HAP-1 (cell line): ENCODE data around the gene NAA20.

ENCODE experiments used
- DNase-seq, 2 experiments: peaks; one replicate each; pipeline ENCODE4 v3.0.0-alpha.2; 2016 to 2020; ENCODE audit warnings: low spot score in 2 of 2
- H3K27me3 ChIP-seq: fragments of 250-450 bp; sonication (Bioruptor Pico); 2 replicates; pipeline ENCODE4 v1.5.1; 2020; ENCODE audit warnings: low read depth, mild to moderate bottlenecking, moderate library complexity
- H3K36me3 ChIP-seq: fragments of 250-450 bp; sonication (Bioruptor Pico); replicated peaks from 2 replicates; pipeline ENCODE4 v1.5.1; 2020; ENCODE audit warnings: mild to moderate bottlenecking
- H3K4me1 ChIP-seq: fragments of 250-450 bp; sonication (Bioruptor Pico); 2 replicates; pipeline ENCODE4 v1.5.1; 2020; ENCODE audit warnings: mild to moderate bottlenecking
- H3K4me3 ChIP-seq: fragments of 250-450 bp; sonication (Bioruptor Pico); 2 replicates; pipeline ENCODE4 v1.5.1; 2020; ENCODE audit warnings: mild to moderate bottlenecking, moderate library complexity
- H3K9me3 ChIP-seq: fragments of 250-450 bp; sonication (Bioruptor Pico); 2 replicates; pipeline ENCODE4 v1.5.1; 2020; ENCODE audit warnings: mild to moderate bottlenecking, moderate library complexity
- in situ Hi-C: fragments of 300-500 bp; cut with MboI; formaldehyde crosslinking; loops from 3 replicates; pipeline ENCODE4 v1.14.3; 2020; ENCODE audit warnings: low sequenced_read_pairs, inconsistent platforms, mixed read lengths

Gene NAA20

DNA sequence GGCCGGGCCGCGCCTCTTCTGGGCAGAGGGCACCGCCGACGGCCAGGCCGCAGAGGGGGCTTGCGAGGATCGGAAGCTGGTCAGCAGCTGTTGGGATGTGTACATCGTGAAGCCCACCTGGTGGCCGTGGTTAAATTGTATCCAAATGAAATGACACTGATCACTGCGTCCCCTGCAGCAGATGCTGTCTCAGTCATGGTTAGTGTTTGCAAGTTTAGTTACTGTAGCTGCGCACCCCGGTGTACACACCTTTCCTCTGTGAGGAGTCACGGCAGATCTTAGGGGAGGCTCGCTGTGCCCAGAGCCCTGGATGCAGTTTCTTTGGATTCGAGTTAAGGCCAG lies 653 bp downstream of the NAA20 start:
- peaks cover 18% of the 10 kb centered on the region for H3K36me3 ChIP-seq
- DNase-seq, result no peak
- H3K9me3 ChIP-seq, result no peaks in the 10 kb centered on the region
- H3K4me3 ChIP-seq, result peak overlapping the region; percentile 86
- in situ Hi-C loops, result no loop called here
- peaks cover 14% of the 10 kb centered on the region for H3K4me1 ChIP-seq
- no peaks in the 10 kb centered on the region for H3K27me3 ChIP-seq

- peaks cover 18% of the 10 kb centered on the region for H3K36me3 ChIP-seq
- no peaks in the 10 kb centered on the region for H3K27me3 ChIP-seq
- H3K4me1 ChIP-seq, result peaks cover 14% of the 10 kb centered on the region
- in situ Hi-C loops, result no loop called here
- H3K9me3 ChIP-seq, result no peaks in the 10 kb centered on the region
- peak overlapping the region; percentile 86 for H3K4me3 ChIP-seq
- DNase-seq, result no peak
These were observed 1.2 kb downstream of the NAA20 start for GRCh38 chr20:20018366-20018765.

DNA sequence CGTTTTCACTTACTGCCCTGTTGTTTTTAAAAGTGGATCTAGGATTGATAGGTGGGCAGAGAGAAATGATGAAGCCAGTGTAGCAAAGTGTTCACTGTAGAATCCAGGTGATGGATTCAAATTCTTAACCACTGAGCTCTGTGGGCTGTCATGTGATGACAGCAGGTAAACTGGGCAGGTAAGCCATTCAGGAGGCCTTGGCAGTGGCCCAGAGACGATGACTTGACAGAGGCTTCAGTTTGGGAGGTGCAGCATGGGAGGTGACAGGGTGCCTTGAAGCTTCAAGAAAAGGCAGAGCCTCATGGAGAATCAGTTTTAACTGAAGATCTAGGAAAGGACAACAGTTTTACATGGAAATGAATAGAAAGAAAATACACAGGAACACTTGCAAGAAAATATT lies 2.0 kb downstream of the NAA20 start:
- Histone ChIP-seq H3K4me1 (peaks cover 14% of the 10 kb centered on the region), H3K36me3 (peaks cover 18% of the 10 kb centered on the region), H3K27me3 (no peaks in the 10 kb centered on the region), H3K4me3 (peak overlapping the region; percentile 86; the same call in 1 of the 2 replicates), H3K9me3 (no peaks in the 10 kb centered on the region)
- DNase-seq, result no peak
- in situ Hi-C loops, result no loop called here

DNA sequence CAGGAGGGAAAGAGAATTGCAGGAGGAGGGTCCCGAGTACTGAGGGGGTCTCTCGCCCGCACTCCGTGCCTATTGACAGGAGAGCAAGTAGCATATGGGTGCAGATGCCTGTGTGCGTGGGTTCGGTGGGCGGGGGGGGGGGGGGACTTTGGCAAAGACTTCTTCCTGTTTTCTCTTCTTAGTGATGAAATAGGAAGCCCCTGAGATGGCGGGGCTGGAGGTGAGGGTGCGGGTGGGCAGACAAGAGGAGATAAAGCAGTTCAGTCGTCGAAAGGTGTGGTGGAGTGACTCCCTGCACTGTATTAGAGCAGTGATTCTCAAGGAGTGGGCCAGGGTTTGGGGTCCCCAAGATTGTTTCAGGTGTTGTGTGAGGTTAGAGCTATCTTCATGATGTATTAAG lies 3.7 kb downstream of the NAA20 start:
- DNase-seq, result no peak
- Histone ChIP-seq H3K9me3 (no peaks in the 10 kb centered on the region), H3K36me3 (peaks cover 26% of the 10 kb centered on the region), H3K4me1 (peaks cover 8% of the 10 kb centered on the region), H3K4me3 (no peak overlapping the region), H3K27me3 (no peaks in the 10 kb centered on the region)
- in situ Hi-C loops, result no loop called here

GRCh38 chr20:20021835-20022234 lies 4.7 kb downstream of the NAA20 start:
- H3K4me1 ChIP-seq, result peaks cover 8% of the 10 kb centered on the region
- DNase-seq, result no peak
- H3K9me3 ChIP-seq, result no peaks in the 10 kb centered on the region
- peaks cover 27% of the 10 kb centered on the region for H3K36me3 ChIP-seq
- H3K27me3 ChIP-seq, result no peaks in the 10 kb centered on the region
- in situ Hi-C loops, result no loop called here
- no peak overlapping the region for H3K4me3 ChIP-seq

- Histone ChIP-seq H3K9me3 (no peaks in the 10 kb centered on the region), H3K36me3 (peaks cover 34% of the 10 kb centered on the region), H3K4me3 (no peak overlapping the region), H3K4me1 (peaks cover 8% of the 10 kb centered on the region), H3K27me3 (no peaks in the 10 kb centered on the region)
- no peak for DNase-seq
- in situ Hi-C loops, result no loop called here
These were observed 5.3 kb downstream of the NAA20 start for GRCh38 chr20:20022498-20022897.

- no peak overlapping the region for H3K4me3 ChIP-seq
- DNase-seq, result no peak
- no peaks in the 10 kb centered on the region for H3K9me3 ChIP-seq
- H3K27me3 ChIP-seq, result no peaks in the 10 kb centered on the region
- peaks cover 8% of the 10 kb centered on the region for H3K4me1 ChIP-seq
- in situ Hi-C loops, result no loop called here
- H3K36me3 ChIP-seq, result peaks cover 42% of the 10 kb centered on the region
These were observed 6.2 kb downstream of the NAA20 start for GRCh38 chr20:20023395-20023794.

DNA sequence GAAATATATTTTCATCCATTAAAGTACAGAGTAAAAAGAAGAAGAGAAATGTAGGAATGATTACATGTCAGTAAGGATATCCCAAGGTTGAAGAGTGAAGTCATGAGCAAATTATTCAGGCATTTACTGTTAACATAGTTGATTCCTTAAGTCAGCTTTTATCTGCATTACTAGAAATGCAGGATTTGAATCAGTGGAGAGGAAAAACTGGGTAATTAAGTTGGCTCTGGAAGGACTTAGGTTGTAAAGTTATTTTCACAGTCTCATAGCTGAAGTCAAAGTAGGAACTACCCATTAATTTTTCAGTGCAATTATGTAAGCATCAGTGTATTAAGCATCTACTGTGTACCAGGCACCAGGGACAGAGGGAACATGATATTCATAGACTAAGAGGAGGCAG lies 7.8 kb downstream of the NAA20 start:
- DNase-seq, result no peak
- Histone ChIP-seq H3K4me1 (peaks cover 5% of the 10 kb centered on the region), H3K4me3 (no peak overlapping the region), H3K27me3 (no peaks in the 10 kb centered on the region), H3K9me3 (no peaks in the 10 kb centered on the region), H3K36me3 (peaks cover 41% of the 10 kb centered on the region)
- in situ Hi-C loops, result no loop called here

DNA sequence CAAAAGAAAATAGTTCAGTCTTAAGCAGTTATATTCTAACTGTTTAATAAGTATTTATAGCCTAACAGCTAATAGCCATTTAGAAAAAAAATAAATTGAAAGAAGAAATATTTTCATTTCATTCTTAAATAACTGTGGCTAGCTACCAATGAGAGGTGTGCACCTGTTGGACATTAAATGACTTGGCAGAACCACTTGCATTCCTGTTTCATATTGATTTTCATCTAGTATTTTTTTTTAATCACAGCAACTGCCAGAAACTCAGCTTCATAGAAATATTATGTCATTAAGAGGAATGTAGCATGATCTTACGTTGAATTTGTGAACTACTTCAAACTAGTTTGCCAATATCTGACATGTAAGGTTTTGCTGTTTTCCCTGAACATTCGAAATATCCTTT lies 10.1 kb downstream of the NAA20 start:
- H3K4me1 ChIP-seq, result no peaks in the 10 kb centered on the region
- H3K4me3 ChIP-seq, result no peak overlapping the region
- no peaks in the 10 kb centered on the region for H3K9me3 ChIP-seq
- H3K27me3 ChIP-seq, result no peaks in the 10 kb centered on the region
- no peak for DNase-seq
- in situ Hi-C loops, result no loop called here
- peaks cover 60% of the 10 kb centered on the region for H3K36me3 ChIP-seq

DNA sequence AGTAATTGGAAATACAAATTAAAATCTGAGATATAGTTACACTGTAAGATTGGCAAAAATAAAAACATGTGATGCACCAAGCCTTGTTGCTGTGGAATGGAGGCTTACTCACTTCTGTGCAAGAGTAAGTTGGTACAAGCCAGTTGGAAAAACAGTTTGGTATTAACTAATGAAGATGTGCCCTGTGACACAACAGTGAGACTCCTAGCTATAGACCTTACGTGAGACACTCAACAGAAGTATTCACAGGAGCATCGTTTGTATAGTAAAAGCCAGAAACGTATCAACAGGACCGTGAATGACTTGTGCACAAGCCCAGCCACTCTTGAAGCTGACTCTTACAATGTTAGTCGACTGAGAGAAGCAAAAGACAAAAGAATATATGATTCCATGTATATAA lies 14.6 kb downstream of the NAA20 start:
- Histone ChIP-seq H3K4me3 (no peak overlapping the region), H3K36me3 (peaks cover 86% of the 10 kb centered on the region), H3K9me3 (no peaks in the 10 kb centered on the region), H3K4me1 (no peaks in the 10 kb centered on the region), H3K27me3 (no peaks in the 10 kb centered on the region)
- no peak for DNase-seq
- in situ Hi-C loops, result no loop called here

DNA sequence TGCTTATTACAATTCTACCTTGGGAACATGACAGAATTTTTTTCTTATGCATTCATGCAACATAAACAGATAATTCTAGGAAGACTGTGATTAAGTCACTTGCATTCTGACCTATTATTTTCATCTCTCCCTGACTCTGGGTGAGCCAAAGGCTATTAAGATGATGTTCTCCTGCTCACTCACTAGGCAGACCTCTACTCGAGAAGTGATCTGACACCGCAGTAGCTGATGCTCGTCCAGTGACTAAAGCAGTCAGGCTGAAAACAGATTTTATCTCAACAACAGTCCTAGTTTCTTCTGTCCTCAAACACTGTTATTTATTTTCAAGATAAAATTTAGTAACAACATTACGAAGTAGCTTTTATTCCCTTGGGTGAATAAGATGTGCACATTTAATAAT lies 17.3 kb downstream of the NAA20 start:
- Histone ChIP-seq H3K4me3 (no peak overlapping the region), H3K9me3 (no peaks in the 10 kb centered on the region), H3K36me3 (peaks cover 87% of the 10 kb centered on the region), H3K27me3 (no peaks in the 10 kb centered on the region), H3K4me1 (peaks cover 4% of the 10 kb centered on the region; the same call in 1 of the 2 replicates)
- in situ Hi-C loops, result no loop called here
- no peak for DNase-seq

GRCh38 chr20:20036756-20037155 lies 19.6 kb downstream of the NAA20 start:
- in situ Hi-C loops, result no loop called here
- no peak for DNase-seq
- Histone ChIP-seq H3K4me1 (peaks cover 4% of the 10 kb centered on the region; the same call in 1 of the 2 replicates), H3K9me3 (no peaks in the 10 kb centered on the region), H3K27me3 (no peaks in the 10 kb centered on the region), H3K4me3 (no peak overlapping the region), H3K36me3 (peaks cover 86% of the 10 kb centered on the region)

- H3K9me3 ChIP-seq, result no peaks in the 10 kb centered on the region
- H3K27me3 ChIP-seq, result no peaks in the 10 kb centered on the region
- peaks cover 4% of the 10 kb centered on the region; the same call in 1 of the 2 replicates for H3K4me1 ChIP-seq
- DNase-seq, result no peak
- in situ Hi-C loops, result no loop called here
- no peak overlapping the region for H3K4me3 ChIP-seq
- peaks cover 86% of the 10 kb centered on the region for H3K36me3 ChIP-seq
These were observed 20.8 kb downstream of the NAA20 start for GRCh38 chr20:20037960-20038359.

DNA sequence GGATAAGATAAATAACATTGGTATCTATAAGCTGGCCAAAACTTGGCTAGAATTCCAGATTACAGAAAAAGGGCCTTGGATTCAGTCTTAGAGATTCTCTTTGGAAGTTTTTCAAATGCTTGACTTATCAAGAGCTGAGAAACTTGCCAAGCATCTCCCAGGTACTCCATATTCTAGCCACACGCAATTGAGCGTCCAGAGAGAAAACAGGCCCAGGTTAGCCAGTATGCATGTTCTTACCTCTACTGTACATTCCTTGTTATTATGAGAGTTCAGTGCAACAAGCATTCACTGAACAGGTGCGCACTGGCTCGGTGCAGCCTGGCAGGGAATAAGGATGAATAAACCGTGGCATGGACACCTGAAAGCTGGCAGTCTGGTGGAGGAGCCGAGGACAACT lies 21.4 kb downstream of the NAA20 start:
- Histone ChIP-seq H3K4me1 (peaks cover 4% of the 10 kb centered on the region; the same call in 1 of the 2 replicates), H3K9me3 (no peaks in the 10 kb centered on the region), H3K4me3 (no peak overlapping the region), H3K36me3 (peaks cover 84% of the 10 kb centered on the region), H3K27me3 (no peaks in the 10 kb centered on the region)
- no peak for DNase-seq
- in situ Hi-C loops, result no loop called here

DNA sequence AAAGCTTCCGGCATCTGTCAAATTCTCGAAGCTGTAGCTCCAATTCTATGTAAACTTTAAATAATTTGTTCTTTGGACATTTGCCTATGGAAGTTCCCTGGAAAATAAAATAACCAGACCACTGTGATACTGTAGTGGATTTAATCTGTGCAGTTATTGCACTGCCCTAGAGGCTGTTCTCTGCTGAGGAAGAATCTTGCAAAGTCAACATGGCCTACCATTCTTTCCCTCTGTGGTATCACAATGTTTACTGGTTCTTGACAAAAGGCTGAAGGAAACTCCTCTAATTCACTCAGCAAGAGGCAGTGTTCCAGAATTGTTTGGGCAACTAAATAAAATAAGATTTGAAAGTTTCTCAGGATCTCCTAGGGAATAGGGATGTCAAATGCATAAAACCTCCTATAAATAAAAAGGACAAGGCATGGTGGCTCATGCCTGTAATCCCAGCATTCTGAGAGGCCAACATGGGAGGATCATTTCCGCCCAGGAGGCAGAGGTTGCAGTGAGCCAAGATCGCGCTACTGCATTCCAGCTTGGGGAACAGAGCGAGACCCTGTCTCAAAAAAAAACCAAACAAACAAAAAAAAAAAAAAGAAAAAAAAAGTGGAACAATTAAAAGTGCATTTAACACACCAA lies 22.7 kb downstream of the NAA20 start:
- H3K27me3 ChIP-seq, result no peaks in the 10 kb centered on the region
- in situ Hi-C loops, result no loop called here
- no peak for DNase-seq
- H3K4me3 ChIP-seq, result no peak overlapping the region
- peaks cover 4% of the 10 kb centered on the region; the same call in 1 of the 2 replicates for H3K4me1 ChIP-seq
- no peaks in the 10 kb centered on the region for H3K9me3 ChIP-seq
- H3K36me3 ChIP-seq, result peaks cover 73% of the 10 kb centered on the region
